CD4-positive, alpha-beta T cell treated with Interleukin-15 for 4 hours (primary cell): ENCODE results near the gene GNAI3.
"Not testable (repeated sequence)": the region's sequence is repeated elsewhere in the genome, so short reads cannot be mapped to it uniquely, and the experiment has no call there.

ENCODE experiments used
- DNase-seq: peaks from one replicate; pipeline ENCODE4 v3.0.0-alpha.2; 2020; ENCODE audit warnings: low spot score

GNAI3 gene

DNA sequence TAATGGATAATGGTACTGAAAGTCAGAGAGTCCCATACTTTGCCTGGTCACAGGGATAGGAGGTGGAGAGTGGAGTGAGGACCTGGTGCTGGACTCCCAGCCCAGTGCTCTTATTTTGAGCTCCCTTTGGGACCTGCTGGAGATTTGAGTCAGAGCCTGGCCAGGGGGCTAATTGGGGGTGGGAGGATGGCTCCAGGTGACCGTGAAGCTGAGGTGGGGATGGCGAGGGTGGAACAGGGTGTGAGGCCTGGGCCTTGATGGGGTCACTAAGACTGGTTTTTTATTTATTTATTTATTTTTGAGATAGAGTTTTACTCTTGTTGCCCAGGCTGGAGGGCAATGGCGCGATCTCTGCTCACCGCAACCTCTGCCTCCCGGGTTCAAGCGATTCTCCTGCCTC is 89.0 kb downstream of the GNAI3 start:
- no peak for DNase-seq

DNA sequence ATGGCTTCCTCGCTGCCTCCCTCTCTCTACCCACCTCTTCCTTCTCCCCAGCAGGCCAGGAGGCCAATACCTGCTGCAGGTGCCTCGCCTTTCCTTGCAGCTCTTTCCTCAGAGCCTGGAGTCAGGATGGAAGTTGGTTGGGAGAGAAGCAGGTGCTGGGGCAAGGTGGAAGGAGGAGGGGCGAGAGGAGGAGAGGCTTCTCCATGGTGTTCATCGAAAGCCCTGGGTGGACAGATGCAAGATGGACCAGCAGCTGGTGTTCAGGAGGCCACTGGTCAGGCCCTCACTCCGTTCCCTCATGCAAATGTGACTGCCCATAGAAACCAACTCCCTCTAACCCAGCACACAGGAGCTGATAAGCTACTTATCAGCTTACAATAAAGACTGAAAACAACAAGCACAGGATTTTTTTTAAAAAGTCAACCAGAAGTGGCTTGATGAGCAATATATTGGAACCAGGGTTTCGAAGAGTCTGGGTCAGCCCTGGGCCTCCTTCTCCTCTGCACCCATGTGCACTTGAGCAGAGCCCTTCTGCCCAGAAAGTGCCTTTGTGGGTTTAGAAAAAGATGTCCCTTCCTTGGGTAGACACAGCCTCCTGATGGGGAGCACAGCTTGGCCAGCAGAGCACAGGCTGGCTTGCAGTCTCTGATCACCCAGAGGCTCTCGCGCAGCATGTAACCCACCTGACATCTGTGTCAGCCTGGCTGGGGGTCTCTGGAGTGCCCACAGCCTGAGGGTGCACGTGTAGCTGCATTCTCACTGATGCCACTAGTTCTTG is 90.8 kb downstream of the GNAI3 start:
- no peak for DNase-seq

DNA sequence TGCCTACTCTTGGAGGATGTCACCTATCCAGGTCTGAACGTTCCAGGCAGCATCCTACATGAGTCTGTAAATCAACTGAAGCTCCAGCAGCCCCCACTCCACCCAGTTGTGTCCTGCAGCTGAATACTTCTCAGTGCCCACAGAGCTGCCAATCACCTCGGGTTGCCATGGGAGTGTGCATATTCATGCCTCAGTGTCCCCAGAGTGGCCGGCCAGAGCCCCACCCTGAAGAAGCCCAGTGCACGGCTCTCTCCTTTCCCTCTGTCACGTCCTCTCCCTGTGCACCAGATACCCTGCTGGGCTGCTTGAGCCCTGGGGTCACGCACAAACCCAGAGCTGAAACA is 91.4 kb downstream of the GNAI3 start:
- DNase-seq = no peak

DNA sequence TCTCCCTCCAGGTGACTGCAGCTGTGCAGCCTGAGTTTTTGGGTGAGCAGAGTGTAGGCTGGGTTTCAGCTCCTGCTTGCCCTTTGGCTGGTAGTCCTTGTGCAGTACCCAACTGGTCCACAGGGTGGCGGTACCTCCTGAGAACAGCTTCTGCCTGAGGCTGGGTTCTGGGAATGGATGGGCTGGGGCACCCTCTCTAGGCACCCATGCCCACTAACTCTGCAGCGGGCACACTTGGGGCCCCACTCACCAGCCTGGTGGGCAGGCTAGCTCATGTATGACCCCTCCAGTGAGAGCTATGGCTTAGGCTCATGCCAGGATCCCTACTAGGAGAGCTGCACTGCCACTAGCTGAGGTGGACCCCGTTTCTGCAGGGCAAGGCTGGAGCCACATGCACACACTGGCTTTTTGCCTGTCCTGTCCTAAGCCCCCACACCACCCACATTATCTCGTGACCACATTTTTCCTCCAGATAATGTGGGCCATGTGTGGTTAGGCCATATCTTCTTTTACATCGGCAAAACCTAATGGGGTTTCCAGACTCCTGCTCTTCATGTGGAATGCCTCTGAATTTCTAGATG is 92.0 kb downstream of the GNAI3 start:
- DNase-seq = peak; percentile 89

DNA sequence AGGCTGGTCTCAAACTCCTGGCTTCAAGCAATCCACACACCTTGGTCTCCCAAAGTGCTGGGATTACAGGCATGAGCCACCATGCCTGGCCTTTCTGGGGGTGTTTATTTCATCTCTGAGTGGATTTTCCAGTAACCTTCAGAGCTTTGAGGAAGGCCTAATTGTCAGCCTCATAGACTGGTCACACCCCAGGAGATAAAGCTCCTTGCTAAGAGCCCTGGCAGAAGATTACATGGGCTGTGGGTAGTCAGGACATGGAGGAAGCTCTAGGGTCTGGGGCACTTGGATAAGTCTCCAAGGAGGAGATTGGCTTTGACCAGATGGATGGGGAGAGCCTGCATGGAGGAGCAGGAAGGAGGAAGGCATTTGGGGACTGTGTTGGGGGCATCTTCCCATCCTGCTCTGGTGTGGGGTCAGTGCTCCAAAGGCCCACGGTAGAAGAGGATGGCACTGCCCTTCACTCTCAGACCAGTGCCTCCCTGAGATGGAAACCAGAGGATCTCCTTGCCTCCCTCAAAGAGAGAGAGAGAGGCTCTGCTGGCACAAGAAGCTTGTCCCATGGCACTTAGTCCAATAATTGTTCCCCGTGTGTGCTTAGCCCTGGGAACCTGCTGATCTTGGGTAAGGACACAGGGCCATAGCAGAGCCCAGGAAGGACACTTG is 92.8 kb downstream of the GNAI3 start:
- no peak for DNase-seq

DNA sequence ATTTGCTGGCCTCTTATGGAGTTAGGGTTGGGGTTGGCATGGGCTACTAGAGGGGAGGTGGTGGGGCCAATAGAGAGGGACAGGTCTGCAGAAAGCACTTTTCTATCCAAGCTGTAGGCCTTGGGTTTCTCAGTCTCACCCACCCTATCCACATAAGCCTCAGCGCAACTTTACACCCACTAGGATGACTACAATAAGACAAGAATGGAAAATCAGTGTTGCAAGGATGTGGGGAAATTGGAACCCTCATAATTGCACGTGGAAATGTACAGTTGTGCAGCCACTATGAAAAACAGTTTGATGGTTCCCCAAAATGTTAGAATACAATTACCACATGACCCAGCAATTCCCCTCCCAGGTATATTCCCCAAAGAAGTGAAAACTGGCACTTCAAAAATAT is 93.4 kb downstream of the GNAI3 start:
- DNase-seq = no peak

DNA sequence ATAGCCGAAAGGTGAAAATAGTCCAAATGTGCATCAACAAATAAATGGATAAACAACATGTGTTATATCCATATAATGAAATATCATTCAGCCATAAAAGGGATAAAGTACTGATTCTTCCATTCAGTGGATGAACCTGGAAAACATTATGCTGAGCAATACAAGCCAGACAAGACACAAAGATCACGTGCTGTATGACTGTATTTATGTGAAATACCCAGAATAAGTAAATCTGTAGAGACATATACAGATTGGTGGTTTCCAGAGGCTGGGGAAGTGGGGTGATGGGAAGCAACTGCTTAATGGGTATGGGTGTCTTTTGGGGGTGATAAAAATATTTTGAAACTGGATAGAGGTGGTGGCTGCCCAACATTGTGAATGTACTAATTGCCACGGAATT is 94.2 kb downstream of the GNAI3 start:
- no peak for DNase-seq

DNA sequence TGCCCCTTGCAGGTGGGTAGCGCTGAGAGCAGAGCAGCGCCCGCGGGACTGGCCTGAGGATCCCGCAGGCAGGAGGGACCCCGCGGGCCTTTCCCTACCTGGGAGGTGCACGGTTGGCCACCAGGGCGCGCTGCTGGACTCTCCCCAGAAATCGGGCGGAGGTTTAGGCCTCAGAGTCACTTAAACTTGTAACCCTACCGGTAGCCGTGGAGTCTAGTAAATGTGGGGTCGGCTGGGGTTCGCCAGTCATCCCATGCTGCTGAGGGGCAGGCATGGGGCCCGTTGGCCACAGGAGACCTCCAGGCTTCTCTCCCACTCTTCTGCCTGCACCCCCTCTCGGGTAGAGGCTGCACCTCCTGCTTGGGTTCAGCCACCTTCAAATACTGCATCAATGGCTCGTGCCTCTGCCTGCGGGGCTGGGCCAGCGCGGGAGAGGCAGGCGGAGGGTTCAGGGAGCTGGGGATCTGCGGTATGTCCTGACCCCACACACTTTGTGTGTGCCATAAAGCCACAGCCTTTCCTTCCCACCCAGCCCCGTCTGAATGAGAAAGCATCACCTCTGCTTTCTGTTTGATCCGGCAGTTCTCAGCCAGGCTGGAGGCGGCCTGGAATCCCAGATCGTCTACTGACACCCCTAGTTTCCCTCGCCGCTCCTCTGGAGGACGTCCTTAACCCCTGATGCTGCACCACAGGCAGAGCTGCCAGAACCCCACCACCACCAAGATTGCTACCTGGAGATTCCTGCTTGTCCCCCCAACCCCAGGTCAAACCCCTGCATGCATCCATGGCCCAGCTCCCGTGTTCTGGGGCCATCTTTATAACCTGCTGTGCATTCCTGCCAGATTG is 95.2 kb downstream of the GNAI3 start:
- peak; percentile 84 for DNase-seq

DNA sequence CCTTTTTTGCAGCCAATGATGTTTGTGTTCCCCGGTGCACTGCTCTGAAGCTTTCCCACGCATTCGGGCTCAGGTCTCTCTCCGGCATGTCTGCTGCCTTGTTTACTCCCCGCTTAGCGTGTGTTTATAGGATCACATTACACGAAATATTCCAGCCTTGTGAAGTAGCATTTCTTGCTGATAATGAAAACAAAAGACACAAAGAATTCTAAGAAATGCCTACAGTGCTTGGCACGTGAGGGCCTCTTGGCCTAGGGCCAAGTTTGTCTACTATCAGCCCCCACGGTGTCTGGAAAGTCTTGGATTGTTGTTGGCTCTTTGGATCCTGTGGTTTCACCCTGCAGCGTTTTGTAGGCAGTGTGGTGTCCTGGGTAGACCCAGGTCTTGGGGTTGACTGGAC is 96.3 kb downstream of the GNAI3 start:
- no peak for DNase-seq

DNA sequence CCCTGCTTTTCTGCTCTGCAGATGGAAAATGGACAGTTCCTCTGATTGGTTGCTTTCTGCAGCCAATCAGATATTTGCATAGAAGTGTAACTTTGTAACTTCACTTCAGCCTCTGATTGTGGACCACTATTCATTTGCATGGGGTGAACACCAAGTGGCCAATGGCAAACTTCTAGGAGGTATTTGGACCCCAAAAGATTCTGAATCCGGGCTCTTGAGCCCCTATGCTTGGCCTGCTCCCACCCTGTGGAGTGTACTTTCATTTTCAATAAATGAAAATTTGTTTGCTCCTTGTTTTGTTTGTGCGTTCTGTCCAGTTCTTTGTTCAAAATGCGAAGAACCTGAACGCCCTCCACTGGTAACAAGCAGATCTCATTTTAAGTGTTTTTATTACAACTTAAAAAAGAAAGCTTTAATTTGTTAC is 101.1 kb downstream of the GNAI3 start:
- DNase-seq = no peak

DNA sequence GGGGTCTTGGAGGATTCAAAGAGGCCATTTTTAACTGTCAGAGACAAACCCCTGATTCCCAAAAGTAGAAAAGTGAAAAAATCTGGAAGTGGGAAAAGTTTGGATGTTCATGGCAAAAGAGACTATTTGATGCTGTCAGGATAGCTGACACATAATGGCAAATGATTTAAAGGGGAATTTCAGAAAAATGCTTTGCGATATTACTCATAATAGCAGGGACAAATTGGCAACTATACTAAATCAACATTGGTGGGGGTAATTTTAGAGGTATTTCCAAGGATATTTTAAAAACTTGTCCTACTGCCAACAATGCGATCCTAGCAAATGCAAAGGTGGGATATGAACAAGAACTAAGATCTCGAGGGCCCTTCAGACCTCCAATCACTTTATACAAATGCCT is 102.2 kb downstream of the GNAI3 start:
- DNase-seq = no peak

DNA sequence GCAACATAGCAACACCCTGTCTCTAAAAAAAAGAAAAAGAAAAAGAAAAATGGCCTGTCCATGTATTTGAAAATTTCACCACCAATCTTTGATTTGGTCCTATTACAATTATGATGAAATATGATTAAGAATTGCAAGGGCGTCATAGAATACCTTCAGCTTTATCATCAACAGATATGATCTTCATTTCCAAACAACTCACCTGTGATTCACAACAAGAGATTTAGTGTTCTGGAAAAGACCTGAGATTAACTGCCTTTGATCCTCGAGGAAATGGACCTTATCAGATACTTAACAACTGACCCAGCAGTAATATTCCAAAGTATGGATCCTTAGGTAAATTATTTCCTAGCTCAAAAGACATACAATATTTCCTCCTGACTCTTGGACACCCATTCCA is 104.0 kb downstream of the GNAI3 start:
- no peak for DNase-seq

DNA sequence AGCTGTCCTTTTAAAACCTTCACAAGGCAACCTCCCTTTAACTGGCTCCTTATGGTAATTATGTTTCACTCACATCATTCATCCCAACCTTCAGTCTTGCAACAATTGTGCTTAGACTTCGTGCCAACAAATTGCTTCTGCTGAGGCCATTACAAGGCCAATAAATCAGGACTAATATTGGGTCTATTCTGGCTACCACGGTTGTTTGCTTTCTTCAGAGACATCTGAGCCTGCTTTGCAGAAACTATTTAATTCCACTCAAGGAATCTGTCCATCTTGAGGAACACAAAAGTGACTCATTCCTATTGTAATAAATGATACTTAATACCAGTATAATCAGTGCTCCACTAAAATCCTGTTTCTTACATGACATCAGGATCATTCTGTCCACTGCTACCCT is 104.9 kb downstream of the GNAI3 start:
- DNase-seq = no peak

DNA sequence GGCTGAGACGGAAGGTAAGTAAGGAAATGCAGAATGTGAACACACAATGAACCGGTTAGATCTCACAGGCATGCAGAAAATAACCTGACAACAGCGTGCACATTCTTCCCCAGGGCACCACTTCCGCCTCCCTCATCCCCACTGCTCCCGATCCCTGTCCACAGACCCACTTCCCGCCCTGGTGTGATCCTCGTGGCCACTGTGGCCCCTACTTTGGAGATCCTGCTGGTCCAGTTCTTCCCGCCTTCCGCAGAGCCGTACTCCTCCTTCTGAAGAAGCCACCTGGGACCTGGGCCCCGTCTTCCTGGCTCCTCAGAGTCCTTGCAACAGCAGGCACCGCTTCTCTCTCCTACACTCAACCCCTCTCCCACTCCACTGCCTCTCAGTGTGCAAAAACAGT is 106.1 kb downstream of the GNAI3 start:
- no peak for DNase-seq

DNA sequence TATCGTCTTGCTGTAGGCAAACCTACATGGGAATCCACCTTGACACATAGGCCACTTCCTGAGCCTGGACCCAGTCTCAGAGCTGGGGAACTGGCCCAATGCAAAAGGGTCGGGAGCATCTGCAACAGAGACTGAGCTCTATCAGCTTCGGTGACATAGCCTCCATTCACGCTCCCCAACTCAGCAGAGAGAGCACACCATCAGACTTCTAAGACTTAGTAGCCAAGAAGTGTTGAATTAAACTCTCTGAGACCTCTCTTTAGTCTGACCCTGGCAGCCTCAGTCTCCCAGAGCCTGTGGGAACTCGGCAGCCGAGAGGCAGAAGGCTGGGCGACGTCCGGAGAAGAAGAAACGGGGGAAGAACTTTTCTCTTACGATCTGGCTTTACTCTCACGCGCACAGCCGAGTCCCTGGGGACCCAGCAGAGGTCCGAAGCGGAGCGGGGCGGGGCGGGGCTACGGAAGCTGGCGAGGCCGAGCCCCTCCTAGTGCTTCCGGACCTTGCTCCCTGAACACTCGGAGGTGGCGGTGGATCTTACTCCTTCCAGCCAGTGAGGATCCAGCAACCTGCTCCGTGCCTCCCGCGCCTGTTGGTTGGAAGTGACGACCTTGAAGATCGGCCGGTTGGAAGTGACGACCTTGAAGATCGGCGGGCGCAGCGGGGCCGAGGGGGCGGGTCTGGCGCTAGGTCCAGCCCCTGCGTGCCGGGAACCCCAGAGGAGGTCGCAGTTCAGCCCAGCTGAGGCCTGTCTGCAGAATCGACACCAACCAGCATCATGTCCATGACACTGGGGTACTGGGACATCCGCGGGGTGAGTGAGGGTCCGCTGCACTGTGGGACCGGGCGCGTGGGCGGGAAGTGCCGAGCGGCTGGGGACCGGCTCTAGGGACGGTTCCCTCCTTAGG is 107.5 kb downstream of the GNAI3 start, which contains the start of gene GSTM4:
Gene GSTM4, plus strand, starts transcription at position 485 of the 905 bp plus-strand sequence. Its CDS starts 291 bp downstream, at position 776.
- DNase-seq = peak; percentile 50

DNA sequence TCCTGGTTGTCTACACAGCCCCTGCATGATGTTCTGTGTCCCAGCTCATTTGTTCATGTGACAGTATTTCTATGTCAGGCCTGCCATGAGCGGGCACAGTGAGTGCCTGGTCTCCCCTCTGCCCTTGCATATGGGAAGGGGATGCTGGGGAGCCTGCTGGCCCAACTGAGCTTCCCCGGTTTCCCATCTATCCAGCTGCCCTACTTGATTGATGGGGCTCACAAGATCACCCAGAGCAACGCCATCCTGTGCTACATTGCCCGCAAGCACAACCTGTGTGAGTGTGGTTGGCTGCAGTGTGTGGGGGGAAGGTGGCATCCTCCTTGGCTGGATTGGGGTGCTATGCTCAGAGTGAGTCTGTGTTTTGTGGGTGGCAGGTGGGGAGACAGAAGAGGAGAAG is 109.0 kb downstream of the GNAI3 start:
- DNase-seq = no peak

DNA sequence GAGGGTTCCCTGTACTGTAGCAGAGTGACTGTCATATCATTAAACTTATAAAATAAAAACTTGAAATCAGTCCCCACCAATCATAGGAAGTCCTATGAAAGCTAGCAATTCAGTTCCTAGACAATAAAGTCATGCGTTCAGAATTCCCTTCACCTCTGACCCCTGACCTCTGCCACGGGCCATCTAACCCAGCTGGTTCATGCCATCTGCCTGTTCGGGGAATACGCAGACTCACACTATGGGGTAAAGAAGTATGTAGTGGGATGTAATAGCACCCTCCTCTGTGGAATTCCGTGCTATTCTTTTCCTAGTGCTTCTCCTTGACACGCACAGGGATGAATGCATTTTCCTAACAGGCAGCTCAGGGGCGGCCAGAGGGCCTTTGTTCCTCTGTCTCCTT is 109.6 kb downstream of the GNAI3 start:
- no peak for DNase-seq

DNA sequence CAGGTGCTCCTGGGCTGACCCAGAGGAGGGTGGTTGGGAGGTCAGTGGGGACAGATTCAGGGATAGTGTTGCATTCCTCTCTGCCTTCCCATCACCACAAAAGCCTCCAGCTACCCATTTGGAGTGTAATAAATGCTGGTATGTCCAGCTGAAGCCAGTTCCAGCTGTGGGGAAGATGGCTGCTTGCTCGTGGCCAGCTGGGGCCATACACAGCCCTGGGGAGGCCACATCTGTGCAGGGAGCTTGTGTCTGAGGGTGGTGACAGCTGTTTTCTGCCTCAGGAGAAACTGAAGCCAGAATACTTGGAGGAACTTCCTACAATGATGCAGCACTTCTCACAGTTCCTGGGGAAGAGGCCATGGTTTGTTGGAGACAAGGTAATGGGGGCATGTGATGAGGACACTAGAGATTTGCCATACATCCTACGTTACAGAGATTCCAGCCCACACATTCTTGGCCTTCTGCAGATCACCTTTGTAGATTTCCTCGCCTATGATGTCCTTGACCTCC is 110.2 kb downstream of the GNAI3 start:
- DNase-seq = no peak

DNA sequence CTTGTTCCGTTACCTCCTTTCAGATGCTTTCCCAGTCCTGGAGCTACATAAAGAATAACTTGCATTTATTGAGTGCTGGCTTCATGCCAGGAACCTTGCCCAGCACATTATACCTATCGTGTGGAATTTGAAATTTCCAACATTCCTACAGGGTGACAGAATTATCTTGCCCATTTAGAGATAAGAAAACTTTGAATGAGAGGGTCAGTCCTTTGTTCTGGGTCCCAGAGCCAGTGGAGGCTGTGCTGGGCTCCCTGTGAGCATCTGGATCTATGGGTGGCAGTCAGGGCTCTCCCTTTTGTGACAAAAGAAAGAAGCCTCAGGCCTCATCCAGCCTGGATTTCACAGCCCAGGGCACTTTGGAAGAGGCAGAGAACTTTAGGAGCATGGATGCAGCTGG is 110.7 kb downstream of the GNAI3 start:
- no peak for DNase-seq

DNA sequence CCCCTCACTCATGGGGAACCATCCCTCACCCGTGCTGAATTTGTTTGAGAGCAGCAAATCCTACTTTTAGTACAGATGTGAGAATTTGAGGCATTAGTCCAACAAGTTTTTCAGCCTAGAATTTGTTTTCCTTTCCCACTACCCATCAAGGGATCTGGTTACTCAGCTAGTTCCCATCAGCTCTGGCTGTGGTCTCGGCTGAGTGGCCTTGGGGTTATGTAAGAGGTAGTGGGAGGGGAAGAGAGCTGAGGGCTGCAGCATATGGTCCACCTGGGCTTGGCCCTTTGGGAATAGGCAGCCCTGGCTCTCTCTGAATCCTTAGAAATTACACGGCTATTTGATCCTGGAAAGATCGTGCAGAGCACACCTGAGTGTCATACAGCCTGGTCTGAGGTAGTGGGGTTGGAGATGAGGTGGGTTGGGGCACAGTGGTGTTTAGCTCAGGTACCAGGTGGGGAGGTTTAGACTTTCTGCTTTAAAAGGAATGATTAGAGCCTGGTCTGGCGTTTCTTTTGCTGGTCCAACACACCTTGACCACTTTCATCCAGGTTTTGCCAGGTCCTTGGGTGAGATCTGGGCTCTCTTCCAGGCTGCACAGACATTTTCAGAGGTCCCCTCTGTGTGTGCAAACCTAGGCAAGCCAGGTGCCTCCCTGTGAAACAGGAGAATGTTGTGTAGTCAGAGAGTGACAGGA is 111.7 kb downstream of the GNAI3 start:
- no peak for DNase-seq

DNA sequence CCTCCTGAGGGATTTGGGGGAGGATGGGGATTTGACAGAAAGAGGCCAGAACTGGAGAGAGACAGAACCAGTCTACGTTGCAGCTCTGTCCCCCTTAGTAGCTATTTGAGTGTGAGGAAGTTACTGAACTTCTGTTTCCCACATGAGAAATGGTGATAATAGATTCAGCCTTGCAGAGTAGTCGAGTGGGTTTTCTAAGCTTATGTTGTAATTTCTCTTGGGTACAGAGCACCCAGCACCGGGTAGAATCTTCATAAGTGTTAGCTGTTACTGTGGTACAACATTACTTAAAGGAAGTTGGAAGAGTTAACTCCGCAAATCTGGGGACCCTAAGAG is 112.2 kb downstream of the GNAI3 start:
- DNase-seq = not testable (repeated sequence)
